IPS DF 4.7 (cell line): Measurements from ENCODE around the gene ATG13.
"Not testable (repeated sequence)": the region's sequence is repeated elsewhere in the genome, so short reads cannot be mapped to it uniquely, and the experiment has no call there.

ENCODE experiments used
- DNase-seq: peaks from one replicate; pipeline ENCODE4 v3.0.0-alpha.2; 2013; ENCODE audit warnings: low spot score; ENCODE audit errors: extremely low read depth

The ATG13 gene

GRCh38 chr11:46617134-46617971, at the start of gene ATG13, which contains the start of gene HARBI1:
TSS of gene ATG13 (plus strand) at chr11:46617553. CDS start at chr11:46644292, 26,739 bp downstream.
TSS of gene HARBI1 (minus strand) at chr11:46617227. CDS start at chr11:46616237, 990 bp downstream.
- peak; percentile 38 for DNase-seq

GRCh38 chr11:46570790-46571398, 46.5 kb upstream of the ATG13 start:
- no peak for DNase-seq

GRCh38 chr11:46574656-46575055, 42.7 kb upstream of the ATG13 start:
- no peak for DNase-seq

- no peak for DNase-seq
Measured at GRCh38 chr11:46577058-46577457, 40.3 kb upstream of the ATG13 start.

GRCh38 chr11:46582588-46582987, 34.8 kb upstream of the ATG13 start:
- DNase-seq = no peak

- not testable (repeated sequence) for DNase-seq
Measured at GRCh38 chr11:46583513-46583912, 33.8 kb upstream of the ATG13 start.

- DNase-seq = no peak
Measured at GRCh38 chr11:46588131-46588530, 29.2 kb upstream of the ATG13 start.

- DNase-seq = no peak
Measured at GRCh38 chr11:46588915-46589314, 28.4 kb upstream of the ATG13 start.

- no peak for DNase-seq
Measured at GRCh38 chr11:46590740-46591605, 26.4 kb upstream of the ATG13 start.

GRCh38 chr11:46593550-46594373, 23.6 kb upstream of the ATG13 start, which contains the start of gene AMBRA1:
TSS of gene AMBRA1 (minus strand) at chr11:46594023. CDS start at chr11:46548380, 45,643 bp downstream.
- DNase-seq = peak; percentile 72

- DNase-seq = no peak
Measured at GRCh38 chr11:46594374-46594700, 23.0 kb upstream of the ATG13 start.

- no peak for DNase-seq
Measured at GRCh38 chr11:46594785-46595184, 22.6 kb upstream of the ATG13 start.

- no peak for DNase-seq
Measured at GRCh38 chr11:46597155-46597554, 20.2 kb upstream of the ATG13 start.

GRCh38 chr11:46597609-46598219, 19.6 kb upstream of the ATG13 start:
- DNase-seq = no peak

- no peak for DNase-seq
Measured at GRCh38 chr11:46599340-46600193, 17.8 kb upstream of the ATG13 start.

- no peak for DNase-seq
Measured at GRCh38 chr11:46600194-46600960, 17.0 kb upstream of the ATG13 start.

- no peak for DNase-seq
Measured at GRCh38 chr11:46601129-46601528, 16.2 kb upstream of the ATG13 start.

GRCh38 chr11:46603704-46604308, 13.5 kb upstream of the ATG13 start:
- DNase-seq = no peak
